GM12873 (cell line): ENCODE results near the gene ADAMTS12.

Experiments
- CTCF ChIP-seq: IDR thresholded peaks from 2 replicates; pipeline ENCODE4 v1.5.1; 2012; ENCODE audit warnings: low read depth, mild to moderate bottlenecking, moderate library complexity, low read length, control low read depth; ENCODE audit not compliant: insufficient read depth; ENCODE audit errors: missing control alignments

ADAMTS12 gene

GRCh38 chr5:33474004-33474403, 417.8 kb downstream of the ADAMTS12 start:
- no peak for TF ChIP-seq CTCF
